Sigmoid colon (tissue), 4 donors: ENCODE results near the gene KCNE4.

Source experiments
- EP300 ChIP-seq, 4 donors: sonication (generic); formaldehyde crosslinking; IDR thresholded peaks; one replicate each; pipeline ENCODE4 v1.6.1; 2017; ENCODE audit warnings: antibody characterized with exemption in 4 of 4
- POLR2A ChIP-seq, 2 donors: fragments of 450-650 bp; IDR thresholded peaks; one replicate each; pipeline ENCODE4 v1.6.1; 2016; ENCODE audit warnings: antibody characterized with exemption in 2 of 2, mild to moderate bottlenecking in 2 of 2, moderate library complexity in 2 of 2
- POLR2AphosphoS5 ChIP-seq, 4 donors: sonication (generic); formaldehyde crosslinking; IDR thresholded peaks; one replicate each; pipeline ENCODE4 v1.6.1; 2017; ENCODE audit warnings: antibody characterized with exemption in 4 of 4
- TF ChIP-seq, protein P1 (sequence below), 4 experiments: fragments of 450-650 bp in 3 of 4; fragments of 200-600 bp in 1 of 4; IDR thresholded peaks; one replicate each; pipeline ENCODE4 v1.5.1; 2016 to 2019; ENCODE audit warnings: antibody characterized with exemption in 4 of 4, mild to moderate bottlenecking in 3 of 4, moderate library complexity in 2 of 4

DNA sequence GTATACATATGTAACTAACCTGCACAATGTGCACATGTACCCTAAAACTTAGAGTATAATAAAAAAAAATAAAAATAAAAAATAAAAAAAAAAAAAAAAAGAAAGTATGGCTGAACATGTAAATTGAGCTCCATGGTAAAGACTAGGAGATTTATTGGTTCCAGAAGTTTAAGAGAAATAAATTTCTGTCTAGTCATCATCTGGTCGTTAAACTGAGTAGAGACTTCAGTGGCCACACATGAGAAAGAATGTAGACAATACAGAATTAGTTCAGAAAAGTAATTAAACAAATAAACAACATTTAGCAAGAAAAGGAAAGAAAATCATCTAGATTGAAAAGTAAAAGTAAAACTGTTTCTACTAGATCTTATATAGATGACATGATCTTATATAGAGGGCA, 12.4 kb upstream of the KCNE4 start:
- TF ChIP-seq, protein P1, sequence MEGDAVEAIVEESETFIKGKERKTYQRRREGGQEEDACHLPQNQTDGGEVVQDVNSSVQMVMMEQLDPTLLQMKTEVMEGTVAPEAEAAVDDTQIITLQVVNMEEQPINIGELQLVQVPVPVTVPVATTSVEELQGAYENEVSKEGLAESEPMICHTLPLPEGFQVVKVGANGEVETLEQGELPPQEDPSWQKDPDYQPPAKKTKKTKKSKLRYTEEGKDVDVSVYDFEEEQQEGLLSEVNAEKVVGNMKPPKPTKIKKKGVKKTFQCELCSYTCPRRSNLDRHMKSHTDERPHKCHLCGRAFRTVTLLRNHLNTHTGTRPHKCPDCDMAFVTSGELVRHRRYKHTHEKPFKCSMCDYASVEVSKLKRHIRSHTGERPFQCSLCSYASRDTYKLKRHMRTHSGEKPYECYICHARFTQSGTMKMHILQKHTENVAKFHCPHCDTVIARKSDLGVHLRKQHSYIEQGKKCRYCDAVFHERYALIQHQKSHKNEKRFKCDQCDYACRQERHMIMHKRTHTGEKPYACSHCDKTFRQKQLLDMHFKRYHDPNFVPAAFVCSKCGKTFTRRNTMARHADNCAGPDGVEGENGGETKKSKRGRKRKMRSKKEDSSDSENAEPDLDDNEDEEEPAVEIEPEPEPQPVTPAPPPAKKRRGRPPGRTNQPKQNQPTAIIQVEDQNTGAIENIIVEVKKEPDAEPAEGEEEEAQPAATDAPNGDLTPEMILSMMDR (IDR thresholded peaks at IDR 0.05) = no peak
- TF ChIP-seq EP300 (IDR thresholded peaks at IDR 0.05) (no peak), POLR2A (IDR thresholded peaks at IDR 0.05) (no peak), POLR2AphosphoS5 (IDR thresholded peaks at IDR 0.05) (no peak)
